Neural crest cell (in vitro differentiated cells): ENCODE data around the gene ULK4. TPM values are rescaled to one million over a fixed set of nuclear protein-coding genes. Genes with fewer than 3 reads are reported as not detected.

Experiments
- DNase-seq: peaks from one replicate; pipeline ENCODE4 v3.0.0; 2021; ENCODE audit warnings: low read depth, mixed read lengths, low spot score
- H3K27ac Mint-ChIP-seq: one replicate; pipeline ENCODE4 v1.8.0; 2021; ENCODE audit warnings: mild to moderate bottlenecking, mixed read lengths; ENCODE audit not compliant: unreplicated experiment
- H3K27me3 Mint-ChIP-seq: 2 replicates; pipeline ENCODE4 v1.8.0; 2021; ENCODE audit warnings: low read depth, mild to moderate bottlenecking, mixed read lengths
- H3K36me3 Mint-ChIP-seq: 2 replicates; pipeline ENCODE4 v1.8.0; 2021; ENCODE audit warnings: low read depth, mild to moderate bottlenecking, mixed read lengths
- H3K4me1 Mint-ChIP-seq: 2 replicates; pipeline ENCODE4 v1.8.0; 2021; ENCODE audit warnings: mixed read lengths
- H3K4me3 Mint-ChIP-seq: one replicate; pipeline ENCODE4 v1.8.0; 2021; ENCODE audit warnings: mild to moderate bottlenecking, mixed read lengths
- H3K9me3 Mint-ChIP-seq: 2 replicates; pipeline ENCODE4 v1.8.0; 2021; ENCODE audit warnings: mixed read lengths
- CTCF ChIP-seq: fragments of 200-600 bp; sonication (generic); conservative IDR thresholded peaks from 2 replicates; pipeline ENCODE4 v1.5.0; 2021; ENCODE audit warnings: antibody characterized with exemption, mild to moderate bottlenecking
- total RNA-seq: library from RNA; stranded (reverse); gene quantifications from 2 replicates; pipeline ENCODE4 v1.2.1, GENCODE V29; 2021

ULK4 gene
- total RNA-seq, 1 donor from 2014 or later, result 10.2 TPM

- peak overlapping the region; percentile 93 for H3K4me3 Mint-ChIP-seq
- H3K9me3 Mint-ChIP-seq, result no peaks in the 10 kb centered on the region
- no peak for DNase-seq
- H3K27ac Mint-ChIP-seq, result no peak overlapping the region
- no peak for TF ChIP-seq CTCF
- peaks cover 7% of the 10 kb centered on the region for H3K27me3 Mint-ChIP-seq
- H3K36me3 Mint-ChIP-seq, result no peaks in the 10 kb centered on the region
- peaks cover 33% of the 10 kb centered on the region for H3K4me1 Mint-ChIP-seq
Observed at GRCh38 chr3:41198046-41198445, 763.9 kb downstream of the ULK4 start.

Other genes starting within 250 kb of the ULK4 start
- gene TRAK1, start 129.3 kb upstream of the ULK4 start, total RNA-seq, result 41.0 and 42.6 TPM in 2 replicates